Caco-2 (cell line): Measurements from ENCODE around the gene DENND1A. TPM values are rescaled to one million over a fixed set of nuclear protein-coding genes. Genes with fewer than 3 reads are reported as not detected.

Experiments used
- BruUV-seq: library from RNA; stranded (reverse); fragments of 400-500 nt; replicated peaks from 2 replicates; lab custom pipeline; 2021; lab: Mats Ljungman, UMichigan
- CTCF ChIA-PET: fragments of 300-600 bp; sonication (Branson Sonifier 250); formaldehyde crosslinking; loops from one replicate; lab custom pipeline; 2022; ENCODE audit warnings: antibody characterized with exemption; lab: Charles Lee
- POLR2A ChIA-PET: fragments of 300-600 bp; sonication (Branson Sonifier 250); formaldehyde crosslinking; loops from one replicate; lab custom pipeline; 2022; ENCODE audit warnings: antibody characterized with exemption; lab: Charles Lee
- DNase-seq, 2 experiments: peaks; one replicate each; pipeline versions ENCODE4 v3.0.0 to v3.0.0-alpha.2; 2020 to 2022
- H3K27me3 ChIP-seq: replicated peaks from 2 replicates; pipeline ENCODE4 v1.6.0; 2011; ENCODE audit warnings: low read length; ENCODE audit not compliant: control insufficient read depth, insufficient read depth
- H3K36me3 ChIP-seq: 2 replicates; pipeline ENCODE4 v1.5.1; 2011; ENCODE audit warnings: low read length; ENCODE audit not compliant: control insufficient read depth, insufficient read depth
- H3K4me1 ChIP-seq: fragments of 250-450 bp; sonication (Bioruptor Pico); 2 replicates; pipeline ENCODE4 v1.5.1; 2020; ENCODE audit warnings: mild to moderate bottlenecking
- H3K4me3 ChIP-seq: 2 replicates; pipeline ENCODE4 v1.5.1; 2011; ENCODE audit warnings: low read depth, mild to moderate bottlenecking, control low read depth, low read length
- H3K9me3 ChIP-seq: fragments of 250-450 bp; sonication (Bioruptor Pico); 2 replicates; pipeline ENCODE4 v1.5.1; 2020; ENCODE audit warnings: mild to moderate bottlenecking, moderate library complexity
- H3K27ac Mint-ChIP-seq: one replicate; pipeline ENCODE4 v1.8.0; 2022; ENCODE audit warnings: mixed read lengths; ENCODE audit not compliant: unreplicated experiment
- H3K27me3 Mint-ChIP-seq: one replicate; pipeline ENCODE4 v1.8.0; 2022; ENCODE audit warnings: mixed read lengths; ENCODE audit not compliant: insufficient read depth, unreplicated experiment
- H3K36me3 Mint-ChIP-seq: one replicate; pipeline ENCODE4 v1.8.0; 2022; ENCODE audit warnings: mild to moderate bottlenecking, mixed read lengths; ENCODE audit not compliant: insufficient read depth, unreplicated experiment
- H3K4me1 Mint-ChIP-seq: one replicate; pipeline ENCODE4 v1.8.0; 2022; ENCODE audit warnings: low read depth, mixed read lengths; ENCODE audit not compliant: unreplicated experiment
- H3K4me3 Mint-ChIP-seq: one replicate; pipeline ENCODE4 v1.8.0; 2022; ENCODE audit warnings: mild to moderate bottlenecking, moderate library complexity, mixed read lengths; ENCODE audit not compliant: unreplicated experiment
- H3K9me3 Mint-ChIP-seq: one replicate; pipeline ENCODE4 v1.8.0; 2022; ENCODE audit warnings: mixed read lengths; ENCODE audit not compliant: unreplicated experiment
- intact Hi-C: fragments of 100-400 bp; cut with micrococcal nuclease; formaldehyde crosslinking; loops from one replicate; pipeline ENCODE4 v1.10.0; 2022; ENCODE audit not compliant: unreplicated experiment
- total RNA-seq: library from RNA; stranded (reverse); gene quantifications from 2 replicates; pipeline ENCODE4 v1.2.3, GENCODE V29; 2022
- TF ChIP-seq, protein P1 (sequence below), 2 experiments: fragments of 200-600 bp in 1 of 2; IDR thresholded peaks; 1 replicate in 1 of 2; 2 replicates in 1 of 2; pipeline versions ENCODE4 v1.5.1 to v1.8.0; 2011 to 2022; ENCODE audit warnings: antibody characterized with exemption in 1 of 2, control low read depth in 1 of 2, inconsistent platforms in 1 of 2, low read depth in 1 of 2, low read length in 1 of 2, mild to moderate bottlenecking in 1 of 2, moderate library complexity in 1 of 2; ENCODE audit not compliant: insufficient read depth in 1 of 2, severe bottlenecking in 1 of 2, unreplicated experiment in 1 of 2

Gene DENND1A
- total RNA-seq, 1 experiment from 2014 or later, result 41.6 TPM

DNA sequence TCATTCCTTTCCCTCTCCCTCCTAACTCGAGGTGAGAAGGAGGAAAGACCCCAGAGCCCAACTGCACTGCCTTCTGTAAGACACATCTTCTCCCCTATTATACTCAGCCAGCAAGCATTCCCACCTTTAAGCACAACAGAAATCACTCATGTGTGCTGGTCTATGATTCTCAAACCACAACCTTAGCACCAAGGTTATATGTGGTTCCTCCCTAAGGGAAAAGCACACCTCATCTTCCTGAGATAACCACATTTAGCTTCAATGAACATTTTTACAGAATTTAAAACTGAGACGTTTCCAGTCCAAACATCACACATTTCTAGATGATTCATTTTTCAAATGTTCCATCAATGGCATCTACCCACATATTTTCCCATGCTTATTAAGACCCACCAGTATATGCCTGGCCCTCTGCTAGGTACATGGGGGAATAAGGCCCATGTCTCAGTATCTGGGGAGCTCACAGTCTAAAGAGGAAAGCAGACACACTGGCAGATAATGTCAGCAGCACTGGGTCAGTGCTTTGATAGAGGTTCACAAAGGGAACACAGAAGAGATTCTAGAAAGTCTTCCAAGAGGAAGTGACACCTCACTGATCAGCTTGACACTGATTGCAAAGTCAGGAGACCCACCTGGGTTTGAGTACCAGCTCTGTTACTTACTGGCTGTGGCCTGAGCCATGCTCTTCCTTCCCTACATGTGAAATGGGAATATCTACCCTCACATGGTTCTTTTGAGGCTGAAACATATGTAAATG, 245.4 kb downstream of the DENND1A start:
- no peak for DNase-seq
- Mint-ChIP-seq H3K27me3 (peaks cover 8% of the 10 kb centered on the region), H3K4me1 (no peaks in the 10 kb centered on the region), H3K27ac (no peak overlapping the region), H3K9me3 (no peaks in the 10 kb centered on the region), H3K36me3 (peaks cover 8% of the 10 kb centered on the region), H3K4me3 (no peak overlapping the region)
- Histone ChIP-seq H3K9me3 (no peaks in the 10 kb centered on the region), H3K4me1 (peaks cover under 1% of the 10 kb centered on the region), H3K36me3 (no peaks in the 10 kb centered on the region; the same call in 1 of the 2 replicates), H3K4me3 (no peak overlapping the region), H3K27me3 (no peaks in the 10 kb centered on the region)
- no TSS peak for BruUV-seq
- ChIA-PET POLR2A (no interaction called here), CTCF (no interaction called here)
- TF ChIP-seq, protein P1, sequence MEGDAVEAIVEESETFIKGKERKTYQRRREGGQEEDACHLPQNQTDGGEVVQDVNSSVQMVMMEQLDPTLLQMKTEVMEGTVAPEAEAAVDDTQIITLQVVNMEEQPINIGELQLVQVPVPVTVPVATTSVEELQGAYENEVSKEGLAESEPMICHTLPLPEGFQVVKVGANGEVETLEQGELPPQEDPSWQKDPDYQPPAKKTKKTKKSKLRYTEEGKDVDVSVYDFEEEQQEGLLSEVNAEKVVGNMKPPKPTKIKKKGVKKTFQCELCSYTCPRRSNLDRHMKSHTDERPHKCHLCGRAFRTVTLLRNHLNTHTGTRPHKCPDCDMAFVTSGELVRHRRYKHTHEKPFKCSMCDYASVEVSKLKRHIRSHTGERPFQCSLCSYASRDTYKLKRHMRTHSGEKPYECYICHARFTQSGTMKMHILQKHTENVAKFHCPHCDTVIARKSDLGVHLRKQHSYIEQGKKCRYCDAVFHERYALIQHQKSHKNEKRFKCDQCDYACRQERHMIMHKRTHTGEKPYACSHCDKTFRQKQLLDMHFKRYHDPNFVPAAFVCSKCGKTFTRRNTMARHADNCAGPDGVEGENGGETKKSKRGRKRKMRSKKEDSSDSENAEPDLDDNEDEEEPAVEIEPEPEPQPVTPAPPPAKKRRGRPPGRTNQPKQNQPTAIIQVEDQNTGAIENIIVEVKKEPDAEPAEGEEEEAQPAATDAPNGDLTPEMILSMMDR (IDR thresholded peaks at IDR 0.05; ENCODE audit: insufficient read depth in 1 of 2, low read depth in 1 of 2, low read length in 1 of 2, severe bottlenecking in 1 of 2, unreplicated experiment in 1 of 2), result no peak
- intact Hi-C loops, result no loop called here

DNA sequence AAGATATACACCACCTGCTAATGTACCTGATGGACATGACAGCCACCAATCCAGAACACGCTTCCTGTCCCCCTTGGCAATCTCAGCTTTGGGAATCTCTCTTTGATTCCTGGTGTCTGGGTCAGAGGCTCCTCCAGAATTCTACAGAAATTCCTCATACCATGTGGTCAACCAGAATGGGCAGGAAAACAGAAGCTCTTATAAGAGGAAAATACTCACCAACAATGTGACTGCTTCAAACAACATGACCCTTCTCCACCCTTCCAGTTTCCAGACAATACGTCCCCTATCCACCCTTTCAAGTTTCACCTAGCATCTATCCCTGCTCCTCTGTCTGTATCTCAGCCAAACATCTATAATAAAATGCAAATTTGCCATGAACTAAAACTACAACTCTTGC, 247.2 kb downstream of the DENND1A start:
- TF ChIP-seq, protein P1 (IDR thresholded peaks at IDR 0.05; ENCODE audit: insufficient read depth in 1 of 2, low read depth in 1 of 2, low read length in 1 of 2, severe bottlenecking in 1 of 2, unreplicated experiment in 1 of 2), result no peak
- intact Hi-C loops, result no loop called here
- Mint-ChIP-seq H3K4me1 (peaks cover 12% of the 10 kb centered on the region), H3K9me3 (no peaks in the 10 kb centered on the region), H3K27ac (no peak overlapping the region), H3K27me3 (peaks cover 10% of the 10 kb centered on the region), H3K36me3 (peaks cover 11% of the 10 kb centered on the region), H3K4me3 (no peak overlapping the region)
- no TSS peak for BruUV-seq
- Histone ChIP-seq H3K36me3 (no peaks in the 10 kb centered on the region; the same call in 1 of the 2 replicates), H3K27me3 (no peaks in the 10 kb centered on the region), H3K4me3 (no peak overlapping the region), H3K4me1 (peaks cover 16% of the 10 kb centered on the region), H3K9me3 (no peaks in the 10 kb centered on the region)
- POLR2A ChIA-PET, result no interaction called here
- CTCF ChIA-PET, result no interaction called here
- DNase-seq, result no peak

GRCh38 chr9:123680352-123680751, 249.6 kb downstream of the DENND1A start:
- DNase-seq, result no peak
- H3K4me3 ChIP-seq, result no peak overlapping the region
- TF ChIP-seq, protein P1 (IDR thresholded peaks at IDR 0.05; ENCODE audit: insufficient read depth in 1 of 2, low read depth in 1 of 2, low read length in 1 of 2, severe bottlenecking in 1 of 2, unreplicated experiment in 1 of 2), result no peak
- H3K9me3 ChIP-seq, result no peaks in the 10 kb centered on the region
- Mint-ChIP-seq H3K4me1 (peaks cover 16% of the 10 kb centered on the region), H3K27me3 (peaks cover 12% of the 10 kb centered on the region), H3K27ac (no peak overlapping the region), H3K4me3 (no peak overlapping the region), H3K9me3 (no peaks in the 10 kb centered on the region), H3K36me3 (peaks cover 21% of the 10 kb centered on the region)
- no peaks in the 10 kb centered on the region for H3K27me3 ChIP-seq
- ChIA-PET CTCF (no interaction called here), POLR2A (no interaction called here)
- H3K4me1 ChIP-seq, result peaks cover 18% of the 10 kb centered on the region
- no peaks in the 10 kb centered on the region; the same call in 1 of the 2 replicates for H3K36me3 ChIP-seq
- intact Hi-C loops, result no loop called here
- no TSS peak for BruUV-seq
